HepG2 (cell line): ENCODE data around the gene INTS6. TPM values are rescaled to one million over a fixed set of nuclear protein-coding genes. Genes with fewer than 3 reads are reported as not detected.

Experiments
- ATAC-seq: fragments of 200-7000 bp; cut with Tn5 transposase; 3 replicates; pipeline ENCODE4 v1.9.1; 2020; ENCODE audit warnings: mild to moderate bottlenecking, moderate library complexity
- BruUV-seq: library from RNA; stranded (reverse); fragments of 400-500 nt; replicated peaks from 2 replicates; lab custom pipeline; 2021; lab: Mats Ljungman, UMichigan
- CTCF ChIA-PET: fragments of 300-600 bp; formaldehyde crosslinking; extraction: SDS; loops from one replicate; lab custom pipeline; 2021; ENCODE audit warnings: low total read pairs, inconsistent platforms, low intra/inter-chr PET ratio; lab: Yijun Ruan, JAX
- POLR2A ChIA-PET: fragments of 350-600 bp; sonication (Branson Sonifier 250); formaldehyde crosslinking; loops from one replicate; lab custom pipeline; 2020; ENCODE audit warnings: antibody characterized with exemption, inconsistent platforms; lab: Yijun Ruan, JAX
- DNase-seq: peaks from one replicate; pipeline ENCODE4 v3.0.0-alpha.2; 2015; ENCODE audit warnings: low spot score
- FAIRE-seq: peaks from 3 replicates; lab custom pipeline; 2011; peaks lifted over from hg19 to GRCh38; lab: Jason Lieb, UNC
- H2AFZ ChIP-seq: one replicate; pipeline ENCODE4 v1.6.1; 2011; ENCODE audit warnings: low read length, inconsistent platforms
- H3K27ac ChIP-seq: fragments of 300-600 bp; 3 replicates; pipeline ENCODE4 v1.8.0; 2011; ENCODE audit warnings: mixed run types, mild to moderate bottlenecking, mixed read lengths, low read length, inconsistent platforms; ENCODE audit not compliant: insufficient read depth; ENCODE audit errors: extremely low read length
- H3K27me3 ChIP-seq, 2 experiments: fragments of 200-600 bp in 1 of 2; 2 replicates in 1 of 2; 3 replicates in 1 of 2; pipeline versions ENCODE4 v1.6.0 to v1.8.0; 2011; ENCODE audit warnings: low read length in 2 of 2, mild to moderate bottlenecking in 2 of 2, moderate library complexity in 2 of 2, inconsistent platforms in 1 of 2; ENCODE audit not compliant: insufficient read depth in 2 of 2, control insufficient read depth in 1 of 2
- H3K36me3 ChIP-seq, 2 experiments: fragments of 200-600 bp in 1 of 2; replicated peaks in 1 of 2; 2 replicates in 1 of 2; 3 replicates in 1 of 2; pipeline versions ENCODE4 v1.5.1 to v1.8.0; 2011; ENCODE audit warnings: low read length in 2 of 2, inconsistent platforms in 1 of 2; ENCODE audit not compliant: insufficient read depth in 2 of 2, control insufficient read depth in 1 of 2
- H3K4me1 ChIP-seq: 2 replicates; pipeline ENCODE4 v1.5.1; 2012; ENCODE audit warnings: low read length, inconsistent platforms; ENCODE audit not compliant: insufficient read depth
- H3K4me2 ChIP-seq: 2 replicates; pipeline ENCODE4 v1.6.0; 2011; ENCODE audit warnings: low read depth, low read length, inconsistent platforms
- H3K4me3 ChIP-seq, 3 experiments: fragments of 200-600 bp in 1 of 3; sonication (generic), shearing (Covaris generic) in 1 of 3; replicated peaks in 1 of 3; 2 replicates each; pipeline ENCODE4 v1.5.1; 2011 to 2016; ENCODE audit warnings: low read length in 3 of 3, inconsistent platforms in 2 of 3, low read depth in 2 of 3, mild to moderate bottlenecking in 2 of 3, control low read depth in 1 of 3, mixed read lengths in 1 of 3; ENCODE audit not compliant: insufficient read depth in 1 of 3
- H3K79me2 ChIP-seq: one replicate; pipeline ENCODE4 v1.6.1; 2011; ENCODE audit warnings: low read length, inconsistent platforms; ENCODE audit not compliant: insufficient read depth
- H3K9ac ChIP-seq: 2 replicates; pipeline ENCODE4 v1.6.0; 2011; ENCODE audit warnings: mild to moderate bottlenecking, low read depth, low read length, inconsistent platforms; ENCODE audit not compliant: insufficient read depth
- H3K9me3 ChIP-seq: 2 replicates; pipeline ENCODE4 v1.5.1; 2012; ENCODE audit warnings: mild to moderate bottlenecking, low read length
- H4K20me1 ChIP-seq: 2 replicates; pipeline ENCODE4 v1.6.0; 2011; ENCODE audit warnings: inconsistent platforms, mild to moderate bottlenecking, low read length, moderate library complexity; ENCODE audit not compliant: insufficient read depth
- AHR ChIP-seq: IDR thresholded peaks from 2 replicates; pipeline ENCODE4 v1.6.1; 2018; ENCODE audit warnings: missing genetic modification reagents, missing compliant biosample characterization
- CHD4 ChIP-seq: fragments of 200-600 bp; sonication (generic); IDR thresholded peaks from 2 replicates; pipeline ENCODE4 v1.7.0; 2017; ENCODE audit warnings: mild to moderate bottlenecking, low read length, borderline replicate concordance
- E2F1 ChIP-seq: sonication (generic); formaldehyde crosslinking; IDR thresholded peaks from 2 replicates; pipeline ENCODE4 v1.5.0; 2020; ENCODE audit warnings: missing genetic modification reagents
- GATAD1 ChIP-seq: IDR thresholded peaks from 2 replicates; pipeline ENCODE4 v1.6.1; 2016; ENCODE audit warnings: missing genetic modification reagents, missing compliant biosample characterization
- HNF4G ChIP-seq, 2 experiments: sonication (generic) in 1 of 2; formaldehyde crosslinking in 1 of 2; IDR thresholded peaks; 2 replicates each; pipeline versions ENCODE4 v1.4.0 to v1.6.1; 2011 to 2020; ENCODE audit warnings: borderline replicate concordance in 2 of 2, low read depth in 2 of 2, mild to moderate bottlenecking in 2 of 2, low read length in 1 of 2, missing genetic modification reagents in 1 of 2, moderate library complexity in 1 of 2
- JUNB ChIP-seq: sonication (generic); formaldehyde crosslinking; IDR thresholded peaks from 2 replicates; pipeline ENCODE4 v1.8.0; 2022; ENCODE audit warnings: missing genetic modification reagents, mild to moderate bottlenecking, borderline replicate concordance
- MED1 ChIP-seq: sonication (generic); formaldehyde crosslinking; IDR thresholded peaks from 2 replicates; pipeline ENCODE4 v1.4.0; 2020; ENCODE audit warnings: missing genetic modification reagents
- MEIS1 ChIP-seq: sonication (generic); formaldehyde crosslinking; IDR thresholded peaks from 2 replicates; pipeline ENCODE4 v1.9.0; 2021; ENCODE audit warnings: mild to moderate bottlenecking, missing genetic modification reagents, moderate library complexity, borderline replicate concordance
- MXD4 ChIP-seq: IDR thresholded peaks from 2 replicates; pipeline ENCODE4 v1.6.1; 2016; ENCODE audit warnings: mild to moderate bottlenecking, missing biosample characterization, missing genetic modification reagents
- POLR2G ChIP-seq: fragments of 200-400 bp; formaldehyde crosslinking; IDR thresholded peaks from 2 replicates; pipeline ENCODE4 v1.6.1; 2018; ENCODE audit warnings: mild to moderate bottlenecking, low read depth, low read length, moderate library complexity
- SKI ChIP-seq: fragments of 450-650 bp; IDR thresholded peaks from one replicate; pipeline ENCODE4 v1.6.1; 2018; ENCODE audit warnings: mild to moderate bottlenecking; ENCODE audit not compliant: partially characterized antibody
- ZFP36L2 ChIP-seq: sonication (generic); formaldehyde crosslinking; IDR thresholded peaks from 2 replicates; pipeline ENCODE4 v1.4.0; 2020; ENCODE audit warnings: missing genetic modification reagents
- ZFP90 ChIP-seq: sonication (generic); formaldehyde crosslinking; IDR thresholded peaks from 2 replicates; pipeline ENCODE4 v1.8.0; 2022; ENCODE audit warnings: missing genetic modification reagents, mild to moderate bottlenecking, inconsistent platforms, borderline replicate concordance
- ZKSCAN1 ChIP-seq: fragments of 150-350 bp; IDR thresholded peaks from 2 replicates; pipeline ENCODE4 v1.6.1; 2014; ENCODE audit warnings: low read length
- ZNF713 ChIP-seq: sonication (generic); formaldehyde crosslinking; IDR thresholded peaks from 2 replicates; pipeline ENCODE4 v1.4.0; 2020; ENCODE audit warnings: mild to moderate bottlenecking, missing genetic modification reagents
- WGBS: methylation state at CpG from one replicate; pipeline ENCODE4 v1.1.6; 2017; ENCODE audit warnings: low lambda C conversion rate; 5-methylcytosine and 5-hydroxymethylcytosine counted together
- in situ Hi-C: cut with HindIII; loops from 2 replicates; pipeline ENCODE4 v1.10.0; 2017; ENCODE audit warnings: low pct_unique_long_range_greater_than_20kb; ENCODE audit not compliant: extremely low pct_ligation_motif_present
- intact Hi-C: fragments of 100-400 bp; cut with micrococcal nuclease; formaldehyde crosslinking; loops from one replicate; pipeline ENCODE4 v1.10.0; 2022; ENCODE audit not compliant: unreplicated experiment
- polyA plus RNA-seq, 8 experiments: library from polyadenylated mRNA; depleted of rRNA in 3 of 8; stranded (reverse) in 7 of 8; unstranded in 1 of 8; fragments of >200 nt; fragmentation: Illumina TruSeq in 4 of 8; extraction: Trizol in 4 of 8; gene quantifications; 2 replicates each; pipeline versions ENCODE4 v1.2.1 to v1.2.3, GENCODE V29; 2011 to 2016; ENCODE audit warnings: low read depth in 4 of 8, missing spikeins in 1 of 8, mixed read lengths in 1 of 8; ENCODE audit not compliant: insufficient read depth in 1 of 8
- total RNA-seq, 5 experiments: library from RNA; depleted of rRNA; stranded (reverse); fragments of >200 nt; fragmentation: Illumina TruSeq; extraction: Trizol; gene quantifications; 2 replicates each; pipeline ENCODE4 v1.2.3, GENCODE V29; 2016; ENCODE audit warnings: low read depth in 1 of 5

Gene INTS6
- total and polyA plus RNA-seq, 2 of the 13 experiments (the other 11 are each of a cell fraction or from before 2014, with no cell fraction given): 27.9 to 38.4 TPM

DNA sequence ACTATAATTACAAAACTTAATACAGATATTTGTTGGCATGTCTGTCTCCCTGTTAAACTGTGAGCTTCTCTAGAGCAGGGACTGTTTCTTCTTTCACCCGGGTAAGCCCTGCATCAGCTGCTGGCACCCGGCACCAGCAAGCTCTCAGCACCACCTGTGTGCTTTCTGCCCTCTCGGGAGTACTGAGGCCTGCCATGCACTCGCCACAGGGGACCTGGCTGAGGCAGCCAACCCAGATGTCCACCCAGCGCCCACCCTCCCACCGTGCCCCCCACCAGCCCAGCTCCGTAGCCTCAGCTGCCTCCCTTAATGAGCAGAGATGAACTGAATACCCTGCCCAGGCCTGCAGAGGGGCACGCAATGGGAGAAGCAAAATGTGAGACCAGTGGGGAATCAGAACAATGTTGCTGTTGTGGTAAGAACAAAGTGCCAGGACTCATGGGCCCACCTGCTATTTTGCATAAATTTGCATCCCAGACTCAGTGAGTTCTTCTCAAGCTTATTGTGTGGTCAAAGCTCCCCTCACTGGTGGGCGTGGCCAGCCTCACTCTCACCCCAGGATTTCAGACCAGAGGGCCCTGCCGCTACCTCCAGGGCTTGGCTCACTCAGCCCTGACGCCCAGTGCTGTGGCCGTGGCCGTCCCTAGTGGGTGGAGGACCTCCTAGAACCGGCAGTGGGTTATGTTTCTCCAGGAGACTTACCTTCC lies 128.0 kb downstream of the INTS6 start:
- Histone ChIP-seq H3K36me3 (no peaks in the 10 kb centered on the region), H3K79me2 (no peaks in the 10 kb centered on the region), H3K9ac (no peak overlapping the region), H3K9me3 (no peaks in the 10 kb centered on the region), H3K4me3 (no peak overlapping the region), H3K27me3 (peaks cover 2 to 14% of the 10 kb centered on the region in 2 experiments; a peak in 3 of 5 replicates), H4K20me1 (no peaks in the 10 kb centered on the region), H2AFZ (no peak overlapping the region), H3K4me1 (no peaks in the 10 kb centered on the region), H3K27ac (no peak overlapping the region), H3K4me2 (no peak overlapping the region)
- ChIA-PET POLR2A (no interaction called here), CTCF (no interaction called here)
- no TSS peak for BruUV-seq
- in situ Hi-C loops: no loop called here
- 25% methylated on average over 8 of the region's 14 CpGs for WGBS
- TF ChIP-seq JUNB (CRISPR knock-in tag): no peak
- no peak for TF ChIP-seq AHR
- TF ChIP-seq GATAD1 (CRISPR knock-in tag): no peak
- no peak for TF ChIP-seq ZKSCAN1
- no peak for TF ChIP-seq POLR2G
- TF ChIP-seq ZNF713: no peak
- TF ChIP-seq ZFP90: no peak
- no peak for TF ChIP-seq E2F1 (CRISPR knock-in tag)
- TF ChIP-seq ZFP36L2 (CRISPR knock-in tag): no peak
- no peak for TF ChIP-seq CHD4
- TF ChIP-seq MED1 (CRISPR knock-in tag): no peak
- TF ChIP-seq HNF4G (IDR thresholded peaks at IDR 0.05; ENCODE audit: borderline replicate concordance, low read depth, low read length): no peak
- TF ChIP-seq HNF4G (CRISPR knock-in tag; IDR thresholded peaks at IDR 0.05; ENCODE audit: borderline replicate concordance, low read depth): no peak
- no peak for TF ChIP-seq MEIS1 (CRISPR knock-in tag)
- TF ChIP-seq MXD4 (CRISPR knock-in tag): no peak
- no peak for TF ChIP-seq SKI
- FAIRE-seq (no peak), ATAC-seq (no peak), DNase-seq (no peak)
- intact Hi-C loops: no loop called here
